Measurements from ENCODE around the gene ETHE1. TPM values are rescaled to one million over a fixed set of nuclear protein-coding genes. Genes with fewer than 3 reads are reported as not detected.

The ETHE1 gene
- total and polyA plus RNA-seq, 12 donors = 15.9 to 78.7 (median 33.2) TPM

- intact Hi-C loops (cut with DNase I) = loop anchor here in 1 of 2 donors (5.0 kb wide), 1 partner anchor 98 kb away; no protein-coding TSS in a partner anchor
- H3K9me3 ChIP-seq (replicated peaks in 1 of 3) = no peaks in the 10 kb centered on the region
- TF ChIP-seq POLR2A (IDR thresholded peaks at IDR 0.05) = no peak
- no peaks in the 10 kb centered on the region for H3K27me3 ChIP-seq
- 94 to 97% (median 96%) methylated on average over 9 to 15 of the region's 15 CpGs for WGBS, 4 donors
- no peak overlapping the region for H3K27ac ChIP-seq
- DNase-seq = no peak
- peaks cover 0 to 37% of the 10 kb centered on the region in 2 donors for H3K36me3 ChIP-seq (replicated peaks in 1 of 2)
- H3K4me1 ChIP-seq (replicated peaks in 1 of 2) = peaks cover 7 to 10% of the 10 kb centered on the region in 2 donors
- H3K4me3 ChIP-seq = no peak overlapping the region
These were observed 27.4 kb upstream of the ETHE1 start for GRCh38 chr19:43554317-43554895.

DNA sequence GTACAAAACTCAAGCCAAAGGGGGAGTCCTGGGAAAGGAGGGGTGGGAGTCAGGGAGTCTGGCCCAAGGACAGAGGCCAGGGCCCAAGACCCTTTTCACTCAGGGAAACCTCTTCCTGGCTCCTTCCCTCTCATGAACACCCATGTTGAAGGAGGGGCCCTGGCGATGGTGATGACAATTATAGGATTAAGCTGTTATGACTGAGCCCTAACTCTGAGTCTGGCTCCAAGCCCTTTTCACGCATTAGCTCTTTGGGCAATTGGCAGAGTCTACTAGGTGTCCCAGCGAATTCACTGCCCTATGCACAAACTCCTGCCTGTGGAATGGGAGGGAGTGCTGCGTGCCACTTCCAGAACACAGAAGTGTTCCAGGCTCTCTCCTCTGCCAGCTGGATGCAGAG, 26.7 kb upstream of the ETHE1 start:
- no peak overlapping the region for H3K27ac ChIP-seq
- H3K9me3 ChIP-seq (replicated peaks in 1 of 3) = no peaks in the 10 kb centered on the region
- no peaks in the 10 kb centered on the region for H3K27me3 ChIP-seq
- DNase-seq = no peak
- peaks cover 7 to 10% of the 10 kb centered on the region in 2 donors for H3K4me1 ChIP-seq (replicated peaks in 1 of 2)
- H3K4me3 ChIP-seq = no peak overlapping the region
- TF ChIP-seq POLR2A (IDR thresholded peaks at IDR 0.05) = no peak
- peaks cover 0 to 43% of the 10 kb centered on the region in 2 donors for H3K36me3 ChIP-seq (replicated peaks in 1 of 2)
- 82 to 96% (median 90%) methylated on average over 3 to 4 of the region's 4 CpGs for WGBS, 4 donors
- intact Hi-C loops (cut with DNase I) = loop anchor here in 1 of 2 donors (5.0 kb wide), 1 partner anchor 99 kb away; no protein-coding TSS in a partner anchor

- H3K27me3 ChIP-seq = no peaks in the 10 kb centered on the region
- no peak for DNase-seq
- peaks cover 0 to 5% of the 10 kb centered on the region in 2 donors for H3K4me1 ChIP-seq (replicated peaks in 1 of 2)
- no peak for TF ChIP-seq POLR2A (IDR thresholded peaks at IDR 0.05)
- TF ChIP-seq CTCF (IDR thresholded peaks at IDR 0.05) = no peak
- peaks cover 0 to 43% of the 10 kb centered on the region in 2 donors for H3K36me3 ChIP-seq (replicated peaks in 1 of 2)
- intact Hi-C loops (cut with DNase I) = loop anchor here in 1 of 2 donors (5.0 kb wide), 1 partner anchor 100 kb away; no protein-coding TSS in a partner anchor
- H3K9me3 ChIP-seq (replicated peaks in 1 of 3) = no peaks in the 10 kb centered on the region
- no peak overlapping the region for H3K4me3 ChIP-seq
- no peak overlapping the region for H3K27ac ChIP-seq
- WGBS, 4 donors = 84 to 100% (median 97%) methylated on average over 2 to 3 of the region's 3 CpGs
These were observed 25.6 kb upstream of the ETHE1 start for GRCh38 chr19:43552616-43553015.

GRCh38 chr19:43552198-43552450, 25.1 kb upstream of the ETHE1 start:
- WGBS, 4 donors = 77 to 87% (median 84%) methylated on average over 2 to 3 of the region's 3 CpGs
- TF ChIP-seq CTCF (IDR thresholded peaks at IDR 0.05) = no peak
- no peak for TF ChIP-seq POLR2A (IDR thresholded peaks at IDR 0.05)
- intact Hi-C loops (cut with DNase I) = loop anchor here in 1 of 2 donors (5.0 kb wide), 1 partner anchor 100 kb away; no protein-coding TSS in a partner anchor
- Histone ChIP-seq H3K4me1 (replicated peaks in 1 of 2) (peaks cover 0 to 5% of the 10 kb centered on the region in 2 donors), H3K36me3 (replicated peaks in 1 of 2) (peaks cover 0 to 43% of the 10 kb centered on the region in 2 donors), H3K27me3 (no peaks in the 10 kb centered on the region), H3K9me3 (replicated peaks in 1 of 3) (no peaks in the 10 kb centered on the region), H3K27ac (no peak overlapping the region), H3K4me3 (no peak overlapping the region)
- DNase-seq = no peak

- WGBS, 4 donors = 90 to 93% (median 91%) methylated on average over 22 to 23 of the region's 23 CpGs
- TF ChIP-seq CTCF (IDR thresholded peaks at IDR 0.05) (no peak), POLR2A (IDR thresholded peaks at IDR 0.05) (no peak)
- Histone ChIP-seq H3K36me3 (replicated peaks in 1 of 2) (peaks cover 0 to 43% of the 10 kb centered on the region in 2 donors), H3K9me3 (replicated peaks in 1 of 3) (no peaks in the 10 kb centered on the region), H3K27me3 (no peaks in the 10 kb centered on the region), H3K4me1 (replicated peaks in 1 of 2) (no peaks in the 10 kb centered on the region), H3K27ac (no peak overlapping the region), H3K4me3 (no peak overlapping the region)
- intact Hi-C loops (cut with DNase I) = loop anchor here in 1 of 2 donors (5.0 kb wide), 1 partner anchor 101 kb away; no protein-coding TSS in a partner anchor
- DNase-seq = no peak
These were observed 24.6 kb upstream of the ETHE1 start for GRCh38 chr19:43551399-43552197.
